Panc1 (cell line): Measurements from ENCODE around the gene EIF3B. TPM values are rescaled to one million over a fixed set of nuclear protein-coding genes. Genes with fewer than 3 reads are reported as not detected.

Experiments used
- ATAC-seq: fragments of 200-7000 bp; cut with Tn5 transposase; 2 replicates; pipeline ENCODE4 v1.9.1; 2020; ENCODE audit warnings: mild to moderate bottlenecking, moderate library complexity
- BruUV-seq: library from RNA; stranded (reverse); fragments of 400-500 nt; replicated peaks from 2 replicates; lab custom pipeline; 2021; lab: Mats Ljungman, UMichigan
- CTCF ChIA-PET: fragments of 300-600 bp; sonication (Branson Sonifier 250); formaldehyde crosslinking; loops from one replicate; lab custom pipeline; 2022; ENCODE audit warnings: antibody characterized with exemption; lab: Charles Lee
- POLR2A ChIA-PET: fragments of 300-600 bp; sonication (Branson Sonifier 250); formaldehyde crosslinking; loops from one replicate; lab custom pipeline; 2022; ENCODE audit warnings: antibody characterized with exemption; lab: Charles Lee
- DNase-seq: peaks from one replicate; pipeline ENCODE4 v3.0.0-alpha.2; 2010; ENCODE audit warnings: low read depth, low spot score
- H3K27ac ChIP-seq: 2 replicates; pipeline ENCODE4 v1.5.1; 2011; ENCODE audit warnings: mild to moderate bottlenecking, low read length, inconsistent platforms
- H3K27me3 ChIP-seq: fragments of 200-500 bp; sonication (Bioruptor generic); 2 replicates; pipeline ENCODE4 v1.6.0; 2014; ENCODE audit warnings: low read length, inconsistent platforms; ENCODE audit not compliant: control insufficient read depth, insufficient read depth
- H3K36me3 ChIP-seq: fragments of 200-500 bp; sonication (Bioruptor generic); 2 replicates; pipeline ENCODE4 v1.5.1; 2014; ENCODE audit warnings: inconsistent platforms, mild to moderate bottlenecking, low read length, moderate library complexity; ENCODE audit not compliant: control insufficient read depth, insufficient read depth
- H3K4me1 ChIP-seq: 2 replicates; pipeline ENCODE4 v1.5.1; 2011; ENCODE audit warnings: inconsistent platforms, mild to moderate bottlenecking, low read length, moderate library complexity; ENCODE audit not compliant: control insufficient read depth, insufficient read depth
- H3K4me3 ChIP-seq, 2 experiments: 2 replicates each; pipeline ENCODE4 v1.5.1; 2011 to 2012; ENCODE audit warnings: low read depth in 2 of 2, low read length in 2 of 2, mild to moderate bottlenecking in 2 of 2, inconsistent platforms in 1 of 2, moderate library complexity in 1 of 2
- H3K9me3 ChIP-seq: fragments of 200-500 bp; sonication (Bioruptor generic); 2 replicates; pipeline ENCODE4 v1.5.1; 2014; ENCODE audit warnings: low read depth, mild to moderate bottlenecking, inconsistent platforms, low read length, moderate library complexity; ENCODE audit not compliant: control insufficient read depth, insufficient read depth
- POLR2AphosphoS5 ChIP-seq: IDR thresholded peaks from 2 replicates; pipeline ENCODE4 v1.6.1; 2012; ENCODE audit warnings: mild to moderate bottlenecking, low read depth, low read length, moderate library complexity
- SIN3A ChIP-seq: IDR thresholded peaks from 2 replicates; pipeline ENCODE4 v1.6.1; 2012; ENCODE audit warnings: low read depth, mild to moderate bottlenecking, low read length, moderate library complexity, borderline replicate concordance; ENCODE audit not compliant: insufficient read depth
- TCF7L2 ChIP-seq: IDR thresholded peaks from 2 replicates; pipeline ENCODE4 v1.6.1; 2011; ENCODE audit warnings: mild to moderate bottlenecking, low read depth, low read length, inconsistent platforms
- in situ Hi-C: cut with HindIII; loops from 2 replicates; pipeline ENCODE4 v1.10.0; 2016; ENCODE audit warnings: low sequenced_read_pairs, low pct_unique_long_range_greater_than_20kb
- intact Hi-C: fragments of 100-400 bp; cut with micrococcal nuclease; formaldehyde crosslinking; loops from one replicate; pipeline ENCODE4 v1.10.0; 2022; ENCODE audit not compliant: unreplicated experiment
- total RNA-seq: library from RNA; stranded (reverse); gene quantifications from one replicate; pipeline ENCODE4 v1.2.1, GENCODE V29; 2021; ENCODE audit not compliant: unreplicated experiment
- TF ChIP-seq, protein P1 (sequence below): fragments of 450-650 bp; IDR thresholded peaks from 2 replicates; pipeline ENCODE4 v1.5.1; 2017; ENCODE audit warnings: mild to moderate bottlenecking
- TF ChIP-seq, protein P2 (sequence below), 2 experiments: IDR thresholded peaks; 2 replicates each; pipeline ENCODE4 v1.6.1; 2011 to 2012; ENCODE audit warnings: low read depth in 2 of 2, control low read depth in 1 of 2, low read length in 1 of 2, mild to moderate bottlenecking in 1 of 2, moderate library complexity in 1 of 2; ENCODE audit not compliant: insufficient read depth in 1 of 2

Gene EIF3B
- total RNA-seq, 1 experiment from 2014 or later, result 432 TPM

- no peak for DNase-seq
- POLR2A ChIA-PET, result no interaction called here
- in situ Hi-C loops (no loop called here), intact Hi-C loops (no loop called here)
- Histone ChIP-seq H3K4me1 (peaks cover 6% of the 10 kb centered on the region; the same call in 1 of the 2 replicates), H3K4me3 (no peak overlapping the region), H3K9me3 (no peaks in the 10 kb centered on the region), H3K27me3 (no peaks in the 10 kb centered on the region), H3K27ac (no peak overlapping the region), H3K36me3 (no peaks in the 10 kb centered on the region)
- TF ChIP-seq TCF7L2, result no peak
- TF ChIP-seq, protein P1, sequence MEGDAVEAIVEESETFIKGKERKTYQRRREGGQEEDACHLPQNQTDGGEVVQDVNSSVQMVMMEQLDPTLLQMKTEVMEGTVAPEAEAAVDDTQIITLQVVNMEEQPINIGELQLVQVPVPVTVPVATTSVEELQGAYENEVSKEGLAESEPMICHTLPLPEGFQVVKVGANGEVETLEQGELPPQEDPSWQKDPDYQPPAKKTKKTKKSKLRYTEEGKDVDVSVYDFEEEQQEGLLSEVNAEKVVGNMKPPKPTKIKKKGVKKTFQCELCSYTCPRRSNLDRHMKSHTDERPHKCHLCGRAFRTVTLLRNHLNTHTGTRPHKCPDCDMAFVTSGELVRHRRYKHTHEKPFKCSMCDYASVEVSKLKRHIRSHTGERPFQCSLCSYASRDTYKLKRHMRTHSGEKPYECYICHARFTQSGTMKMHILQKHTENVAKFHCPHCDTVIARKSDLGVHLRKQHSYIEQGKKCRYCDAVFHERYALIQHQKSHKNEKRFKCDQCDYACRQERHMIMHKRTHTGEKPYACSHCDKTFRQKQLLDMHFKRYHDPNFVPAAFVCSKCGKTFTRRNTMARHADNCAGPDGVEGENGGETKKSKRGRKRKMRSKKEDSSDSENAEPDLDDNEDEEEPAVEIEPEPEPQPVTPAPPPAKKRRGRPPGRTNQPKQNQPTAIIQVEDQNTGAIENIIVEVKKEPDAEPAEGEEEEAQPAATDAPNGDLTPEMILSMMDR, result no peak
- TF ChIP-seq, protein P2, sequence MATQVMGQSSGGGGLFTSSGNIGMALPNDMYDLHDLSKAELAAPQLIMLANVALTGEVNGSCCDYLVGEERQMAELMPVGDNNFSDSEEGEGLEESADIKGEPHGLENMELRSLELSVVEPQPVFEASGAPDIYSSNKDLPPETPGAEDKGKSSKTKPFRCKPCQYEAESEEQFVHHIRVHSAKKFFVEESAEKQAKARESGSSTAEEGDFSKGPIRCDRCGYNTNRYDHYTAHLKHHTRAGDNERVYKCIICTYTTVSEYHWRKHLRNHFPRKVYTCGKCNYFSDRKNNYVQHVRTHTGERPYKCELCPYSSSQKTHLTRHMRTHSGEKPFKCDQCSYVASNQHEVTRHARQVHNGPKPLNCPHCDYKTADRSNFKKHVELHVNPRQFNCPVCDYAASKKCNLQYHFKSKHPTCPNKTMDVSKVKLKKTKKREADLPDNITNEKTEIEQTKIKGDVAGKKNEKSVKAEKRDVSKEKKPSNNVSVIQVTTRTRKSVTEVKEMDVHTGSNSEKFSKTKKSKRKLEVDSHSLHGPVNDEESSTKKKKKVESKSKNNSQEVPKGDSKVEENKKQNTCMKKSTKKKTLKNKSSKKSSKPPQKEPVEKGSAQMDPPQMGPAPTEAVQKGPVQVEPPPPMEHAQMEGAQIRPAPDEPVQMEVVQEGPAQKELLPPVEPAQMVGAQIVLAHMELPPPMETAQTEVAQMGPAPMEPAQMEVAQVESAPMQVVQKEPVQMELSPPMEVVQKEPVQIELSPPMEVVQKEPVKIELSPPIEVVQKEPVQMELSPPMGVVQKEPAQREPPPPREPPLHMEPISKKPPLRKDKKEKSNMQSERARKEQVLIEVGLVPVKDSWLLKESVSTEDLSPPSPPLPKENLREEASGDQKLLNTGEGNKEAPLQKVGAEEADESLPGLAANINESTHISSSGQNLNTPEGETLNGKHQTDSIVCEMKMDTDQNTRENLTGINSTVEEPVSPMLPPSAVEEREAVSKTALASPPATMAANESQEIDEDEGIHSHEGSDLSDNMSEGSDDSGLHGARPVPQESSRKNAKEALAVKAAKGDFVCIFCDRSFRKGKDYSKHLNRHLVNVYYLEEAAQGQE (IDR thresholded peaks at IDR 0.05; ENCODE audit: insufficient read depth in 1 of 2, low read depth in 2 of 2, low read length in 1 of 2), result no peak
- TF ChIP-seq POLR2AphosphoS5, result no peak
- no peak for TF ChIP-seq SIN3A
- CTCF ChIA-PET, result no interaction called here
- no TSS peak for BruUV-seq
- ATAC-seq, result no peak
These were observed 38.8 kb upstream of the EIF3B start for GRCh38 chr7:2315787-2316186.

DNA sequence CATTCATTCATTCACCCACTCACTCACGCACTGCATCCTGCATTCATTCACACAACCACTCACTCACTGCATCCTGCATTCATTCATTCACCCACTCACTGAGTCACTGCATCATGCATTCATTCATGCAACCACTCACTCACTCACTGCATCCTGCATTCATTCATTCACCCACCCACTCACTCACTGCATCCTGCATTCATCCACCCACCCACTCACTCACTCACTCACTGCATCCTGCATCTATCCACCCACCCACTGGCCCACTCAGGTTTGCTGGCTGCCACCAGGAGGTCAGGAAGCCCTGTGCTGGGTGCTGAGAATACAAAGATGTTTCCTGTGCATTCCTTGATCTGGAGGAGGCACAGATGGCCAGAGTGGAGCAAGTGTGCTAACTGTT, 38.0 kb upstream of the EIF3B start:
- BruUV-seq, result no TSS peak
- H3K27ac ChIP-seq, result no peak overlapping the region
- H3K9me3 ChIP-seq, result no peaks in the 10 kb centered on the region
- POLR2A ChIA-PET, result no interaction called here
- CTCF ChIA-PET, result no interaction called here
- in situ Hi-C loops, result no loop called here
- H3K27me3 ChIP-seq, result no peaks in the 10 kb centered on the region
- ATAC-seq (no peak), DNase-seq (no peak)
- TF ChIP-seq TCF7L2, result no peak
- no peak for TF ChIP-seq POLR2AphosphoS5
- TF ChIP-seq, protein P2 (IDR thresholded peaks at IDR 0.05; ENCODE audit: insufficient read depth in 1 of 2, low read depth in 2 of 2, low read length in 1 of 2), result no peak
- TF ChIP-seq, protein P1, result no peak
- no peak for TF ChIP-seq SIN3A
- H3K36me3 ChIP-seq, result no peaks in the 10 kb centered on the region
- H3K4me1 ChIP-seq, result peaks cover 6% of the 10 kb centered on the region; the same call in 1 of the 2 replicates
- H3K4me3 ChIP-seq, result no peak overlapping the region
- intact Hi-C loops, result no loop called here
